HG03442 (cell line): ENCODE data around the gene SHBG.

Source experiments
- ATAC-seq: cut with Tn5 transposase; IDR thresholded peaks from one replicate; pipeline ENCODE4 v1.9.1; 2021; ENCODE audit warnings: mild to moderate bottlenecking, moderate library complexity; ENCODE audit not compliant: unreplicated experiment

The SHBG gene

GRCh38 chr17:7646457-7646856 is 16.5 kb downstream of the SHBG start:
- no peak for ATAC-seq

DNA sequence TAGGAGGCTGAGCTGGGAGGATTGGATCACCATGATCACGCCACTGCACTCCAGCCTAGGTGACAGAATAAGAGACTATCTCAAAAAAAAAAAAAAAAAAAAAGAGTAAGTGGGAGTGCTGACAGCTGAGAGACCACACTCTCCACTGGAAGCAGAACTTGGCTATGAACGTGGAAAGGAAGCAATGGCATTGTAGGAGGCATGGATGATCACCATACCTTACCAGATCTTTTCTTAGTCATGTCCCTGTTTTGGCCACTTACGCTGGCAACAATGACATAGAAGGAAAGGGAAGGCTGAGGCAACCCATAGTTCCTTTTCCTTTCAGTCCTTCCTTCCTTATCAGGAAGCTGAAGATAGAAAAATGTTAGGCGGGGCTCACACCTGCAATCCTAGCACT is 17.1 kb downstream of the SHBG start:
- no peak for ATAC-seq

DNA sequence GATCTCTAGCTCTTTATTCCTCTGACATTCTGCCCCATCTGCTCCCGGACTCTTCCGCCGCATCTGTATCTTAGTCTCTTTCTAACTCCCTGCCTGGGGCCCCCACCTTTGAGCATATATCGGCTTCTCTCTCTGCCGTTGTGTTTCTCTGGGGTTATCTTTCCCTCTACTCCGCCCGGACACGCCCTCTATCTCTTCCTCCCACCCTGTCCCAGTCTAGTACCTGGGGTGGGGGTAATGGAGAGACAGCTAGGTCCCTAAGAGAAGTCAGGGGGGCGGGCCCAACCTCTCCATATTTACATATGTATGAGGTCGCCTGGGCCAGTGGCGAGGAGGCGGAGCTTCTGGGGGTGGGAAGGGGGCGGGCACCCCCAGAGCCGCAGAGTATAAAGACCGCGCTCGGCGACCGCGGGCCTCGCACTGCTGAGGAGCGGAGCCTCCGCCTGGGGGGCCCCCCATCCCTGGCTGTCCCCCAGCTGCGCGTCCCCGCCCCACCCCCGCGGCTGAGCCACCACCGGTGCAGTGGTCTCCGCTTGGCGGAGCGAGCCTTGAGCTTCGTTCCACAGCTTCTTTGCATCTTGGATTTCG is 20.7 kb downstream of the SHBG start, which contains the start of gene ATP1B2:
Gene ATP1B2 (plus strand): TSS at position 418 of the 588 bp plus-strand sequence. CDS start 593 bp downstream, outside the sequence.
- no peak for ATAC-seq

GRCh38 chr17:7651097-7651664 is 21.2 kb downstream of the SHBG start:
- no peak for ATAC-seq

DNA sequence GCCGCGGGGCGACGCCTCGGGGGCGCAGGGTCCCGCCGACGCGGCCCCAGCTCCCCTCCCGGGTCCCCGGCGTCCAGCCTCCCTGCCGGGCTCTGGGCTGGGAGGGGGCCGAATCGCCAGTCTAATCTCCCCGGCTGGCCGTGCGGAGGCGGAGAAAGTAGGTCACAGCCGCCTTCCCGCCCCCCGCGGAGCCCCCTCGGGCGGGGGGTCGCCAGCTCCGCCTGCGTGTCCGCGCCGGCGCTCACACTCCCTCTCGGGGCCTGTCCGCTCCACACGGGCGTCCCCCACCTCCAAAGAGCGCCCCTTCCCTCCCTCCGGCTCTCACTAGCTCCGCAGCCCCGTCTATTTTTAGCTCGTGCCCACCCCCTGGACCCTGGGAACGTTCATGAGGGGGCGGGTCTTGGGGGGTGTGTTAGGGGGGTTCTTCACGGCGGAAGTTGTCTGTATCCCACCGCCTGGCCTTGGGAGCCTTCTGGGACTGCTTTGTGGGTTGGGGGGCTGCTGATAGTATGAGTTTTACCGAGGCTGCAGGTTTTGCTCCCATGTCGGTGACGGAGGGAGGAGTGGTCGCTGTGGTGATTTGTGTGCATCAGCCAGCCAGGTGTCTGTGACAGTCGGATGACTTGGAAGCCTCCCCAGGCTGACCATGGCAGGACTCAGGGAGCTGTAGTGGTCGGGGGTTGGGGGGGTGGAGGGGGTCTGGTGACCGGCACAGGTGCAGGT is 21.9 kb downstream of the SHBG start:
- no peak for ATAC-seq

GRCh38 chr17:7652388-7653356 is 22.7 kb downstream of the SHBG start:
- no peak for ATAC-seq

DNA sequence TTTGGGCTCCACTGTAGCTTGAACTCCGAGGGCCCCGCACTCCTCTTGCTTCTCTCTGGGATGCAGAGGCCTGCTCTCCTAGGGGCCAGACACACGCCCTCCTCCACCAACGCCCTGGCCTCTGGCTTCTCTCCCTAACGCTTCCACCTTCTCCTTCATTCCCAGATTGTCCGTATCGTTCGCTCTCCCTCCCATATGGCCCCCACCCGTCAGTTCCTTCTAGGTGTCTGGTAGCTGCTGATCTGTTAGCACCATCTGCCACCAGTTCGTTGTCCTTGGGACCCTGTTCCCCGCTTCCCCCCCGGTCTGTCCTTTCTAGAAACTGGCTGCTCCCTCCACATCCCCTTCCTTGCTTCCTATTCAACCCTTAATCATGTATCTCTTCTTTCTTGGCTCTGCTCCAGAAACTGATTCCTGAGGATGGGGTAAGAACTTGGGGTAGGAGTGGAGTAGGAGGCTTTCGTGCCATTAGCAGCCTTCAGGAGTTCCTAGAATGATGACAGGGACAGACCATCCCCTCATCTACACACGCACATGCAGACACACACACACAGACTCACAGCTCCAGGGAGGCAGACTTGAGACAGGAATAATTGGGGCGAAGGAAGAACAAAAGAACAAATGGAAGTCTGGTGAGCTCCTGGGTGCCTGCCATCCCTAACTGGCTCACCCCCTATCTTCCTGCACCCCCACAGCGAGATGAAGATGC is 25.1 kb downstream of the SHBG start:
- no peak for ATAC-seq

DNA sequence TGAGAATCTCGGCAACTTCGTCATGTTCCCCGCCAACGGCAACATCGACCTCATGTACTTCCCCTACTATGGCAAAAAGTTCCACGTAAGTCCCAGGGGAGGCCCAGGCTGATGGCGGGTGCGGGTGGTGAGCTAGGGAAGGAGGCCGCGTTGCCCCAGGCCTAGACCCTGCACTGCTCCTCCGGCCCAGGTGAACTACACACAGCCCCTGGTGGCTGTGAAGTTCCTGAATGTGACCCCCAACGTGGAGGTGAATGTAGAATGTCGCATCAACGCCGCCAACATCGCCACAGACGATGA is 25.6 kb downstream of the SHBG start:
- ATAC-seq, result no peak

DNA sequence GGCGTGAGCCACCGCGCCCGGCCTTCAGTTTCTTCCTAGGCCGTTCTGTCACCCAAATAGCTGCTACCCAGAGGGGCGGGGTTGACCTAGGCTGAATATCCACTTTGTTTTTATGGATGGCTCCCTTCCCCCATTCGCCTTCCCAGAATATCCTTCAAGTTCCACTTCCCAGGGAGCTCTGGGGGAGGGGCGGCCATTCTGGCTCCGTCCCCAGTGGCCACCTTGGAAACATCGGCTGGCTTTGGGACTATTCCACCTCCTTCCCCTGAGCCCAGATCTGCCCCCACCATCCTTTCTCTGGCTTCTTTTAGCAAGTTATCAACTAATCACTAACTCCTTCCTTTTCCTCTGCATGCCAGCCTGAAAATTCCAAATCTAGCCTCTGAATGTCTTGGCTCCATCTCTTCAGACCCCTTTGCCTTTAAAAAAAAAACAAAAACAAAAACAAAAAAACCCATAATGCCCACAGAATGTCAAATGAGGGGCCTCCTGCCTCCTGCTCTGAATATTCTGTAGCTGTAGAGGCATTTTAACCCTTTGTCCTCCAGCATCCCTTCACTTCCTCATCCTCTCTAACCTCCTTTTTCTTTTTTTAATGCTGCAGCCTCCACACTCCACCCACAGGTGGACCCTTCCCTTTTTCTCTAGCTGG is 27.1 kb downstream of the SHBG start:
- no peak for ATAC-seq

DNA sequence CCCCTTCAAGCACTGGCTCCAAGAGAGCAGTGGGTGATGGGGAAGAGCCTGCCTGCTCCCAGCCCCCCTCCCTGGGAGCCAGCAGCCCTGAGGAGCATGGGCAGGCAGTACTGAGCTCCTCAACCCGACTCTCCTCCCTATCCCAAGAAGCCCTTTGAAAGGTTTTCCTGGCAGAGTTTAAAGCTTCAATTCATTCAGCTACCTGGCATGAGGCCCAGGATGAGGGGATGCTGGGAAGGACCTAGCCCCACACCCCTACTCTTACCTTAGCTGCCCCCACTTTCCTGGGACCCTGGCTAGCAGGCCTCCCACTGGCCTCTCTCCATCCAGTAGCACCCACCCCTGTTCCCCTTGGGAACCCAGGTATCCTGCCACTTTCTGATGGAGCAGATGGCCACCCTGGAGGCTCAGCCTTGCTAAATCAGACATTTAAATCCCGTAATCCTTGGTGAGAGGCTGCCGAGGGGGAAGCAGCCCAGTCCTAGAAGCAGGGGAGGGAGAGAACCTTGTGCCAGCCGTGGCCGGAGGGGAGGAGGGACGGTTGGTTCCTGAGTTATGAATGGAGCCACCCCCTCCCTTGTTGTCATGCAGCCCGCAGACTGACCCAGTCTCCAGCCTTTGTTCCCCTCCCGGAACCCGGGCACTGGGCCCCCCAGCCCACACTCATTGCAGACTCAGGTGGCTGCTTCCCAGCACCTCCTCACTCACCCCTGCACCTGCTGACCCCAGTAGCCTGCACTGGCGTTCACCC is 37.9 kb downstream of the SHBG start:
- no peak for ATAC-seq

GRCh38 chr17:7668482-7668881 is 38.5 kb downstream of the SHBG start:
- no peak for ATAC-seq

GRCh38 chr17:7673239-7673638 is 43.3 kb downstream of the SHBG start:
- no peak for ATAC-seq

- no peak for ATAC-seq
Observed at GRCh38 chr17:7674934-7675333, 45.0 kb downstream of the SHBG start.

GRCh38 chr17:7676533-7676932 is 46.6 kb downstream of the SHBG start:
- ATAC-seq, result no peak

- ATAC-seq, result no peak
Observed at GRCh38 chr17:7677388-7678067, 47.6 kb downstream of the SHBG start.
